GM12878 (cell line): ENCODE data around the gene ZNF416. TPM values are rescaled to one million over a fixed set of nuclear protein-coding genes. Genes with fewer than 3 reads are reported as not detected.

Experiments used
- ATAC-seq: fragments of 200-7000 bp; cut with Tn5 transposase; 3 replicates; pipeline ENCODE4 v1.9.1; 2020; ENCODE audit warnings: mild to moderate bottlenecking, moderate library complexity
- Bru-seq: library from RNA; stranded (reverse); fragments of 400-500 nt; gene quantifications from one replicate; lab custom pipeline; 2021; lab: Mats Ljungman, UMichigan
- BruChase-seq, 2 experiments: library from RNA; stranded (reverse); fragments of 400-500 nt; gene quantifications; one replicate each; lab custom pipeline; 2021; lab: Mats Ljungman, UMichigan
- BruUV-seq: library from RNA; stranded (reverse); fragments of 400-500 nt; replicated peaks from 2 replicates; lab custom pipeline; 2021; lab: Mats Ljungman, UMichigan
- CTCF ChIA-PET: fragments of 300-600 bp; sonication (Branson Sonifier 250); formaldehyde crosslinking; extraction: SDS; loops from one replicate; lab custom pipeline; 2021; ENCODE audit warnings: inconsistent platforms; lab: Yijun Ruan, JAX
- POLR2A ChIA-PET: fragments of 350-600 bp; formaldehyde crosslinking; extraction: SDS; loops from one replicate; lab custom pipeline; 2021; ENCODE audit warnings: inconsistent platforms; lab: Charles Lee
- RAD21 ChIA-PET: fragments of 300-600 bp; sonication (Branson Sonifier 250); formaldehyde crosslinking; loops from one replicate; lab custom pipeline; 2023; ENCODE audit warnings: antibody characterized with exemption; ENCODE audit not compliant: unreplicated experiment; lab: Charles Lee
- SMC1A ChIA-PET: fragments of 300-600 bp; sonication (Branson Sonifier 250); formaldehyde crosslinking; loops from one replicate; lab custom pipeline; 2023; ENCODE audit not compliant: unreplicated experiment, uncharacterized antibody; lab: Charles Lee
- DNase-seq: peaks from one replicate; pipeline ENCODE4 v3.0.0-alpha.2; 2011; ENCODE audit warnings: low read depth, low spot score
- FAIRE-seq: peaks from 3 replicates; lab custom pipeline; 2011; peaks lifted over from hg19 to GRCh38; lab: Jason Lieb, UNC
- H2AFZ ChIP-seq: 2 replicates; pipeline ENCODE4 v1.6.0; 2011; ENCODE audit warnings: low read depth, low read length, control low read depth; ENCODE audit not compliant: control insufficient read depth
- H3K27ac ChIP-seq: 2 replicates; pipeline ENCODE4 v1.5.1; 2011; ENCODE audit warnings: control low read depth; ENCODE audit not compliant: control insufficient read depth, insufficient read depth
- H3K27me3 ChIP-seq, 2 experiments: replicated peaks in 1 of 2; 2 replicates each; pipeline versions ENCODE4 v1.6.0 to v1.6.1; 2011; ENCODE audit warnings: low read length in 1 of 2; ENCODE audit not compliant: control insufficient read depth in 2 of 2, insufficient read depth in 2 of 2
- H3K36me3 ChIP-seq, 2 experiments: 2 replicates each; pipeline ENCODE4 v1.5.1; 2011; ENCODE audit warnings: low read length in 1 of 2; ENCODE audit not compliant: control insufficient read depth in 2 of 2, insufficient read depth in 2 of 2
- H3K4me1 ChIP-seq: 2 replicates; pipeline ENCODE4 v1.6.1; 2011; ENCODE audit warnings: mild to moderate bottlenecking, low read length, moderate library complexity, mixed read lengths; ENCODE audit not compliant: control insufficient read depth, insufficient read depth
- H3K4me2 ChIP-seq: 2 replicates; pipeline ENCODE4 v1.6.0; 2011; ENCODE audit warnings: control low read depth; ENCODE audit not compliant: control insufficient read depth, insufficient read depth
- H3K4me3 ChIP-seq: fragments of 200-600 bp; sonication (generic); 2 replicates; pipeline ENCODE4 v1.5.1; 2016
- H3K79me2 ChIP-seq: 2 replicates; pipeline ENCODE4 v1.6.0; 2011; ENCODE audit warnings: low read length; ENCODE audit not compliant: control insufficient read depth, insufficient read depth
- H3K9ac ChIP-seq: 2 replicates; pipeline ENCODE4 v1.8.0; 2011; ENCODE audit warnings: low read length, control low read depth, mixed read lengths; ENCODE audit not compliant: control insufficient read depth, insufficient read depth
- H3K9me3 ChIP-seq: replicated peaks from 3 replicates; pipeline ENCODE4 v1.5.1; 2011; ENCODE audit warnings: mild to moderate bottlenecking, low read length; ENCODE audit not compliant: control insufficient read depth, insufficient read depth
- H4K20me1 ChIP-seq: 2 replicates; pipeline ENCODE4 v1.6.0; 2011; ENCODE audit not compliant: control insufficient read depth, insufficient read depth
- DPF2 ChIP-seq: fragments of 450-650 bp; IDR thresholded peaks from 2 replicates; pipeline ENCODE4 v1.6.1; 2017; ENCODE audit warnings: mild to moderate bottlenecking
- GATAD2B ChIP-seq: fragments of 450-650 bp; conservative IDR thresholded peaks from 2 replicates; pipeline ENCODE4 v1.6.1; 2017; ENCODE audit warnings: low read depth, mild to moderate bottlenecking, moderate library complexity
- MEF2A ChIP-seq: IDR thresholded peaks from 2 replicates; pipeline ENCODE4 v1.6.1; 2011; ENCODE audit warnings: low read depth, mild to moderate bottlenecking, low read length, moderate library complexity; ENCODE audit not compliant: insufficient read depth
- MTA2 ChIP-seq: fragments of 450-650 bp; IDR thresholded peaks from 2 replicates; pipeline ENCODE4 v1.6.1; 2016; ENCODE audit warnings: low read depth, mild to moderate bottlenecking, moderate library complexity
- SRF ChIP-seq, 2 experiments: IDR thresholded peaks; 2 replicates each; pipeline ENCODE4 v1.6.1; 2011; ENCODE audit warnings: low read depth in 2 of 2, low read length in 2 of 2, mild to moderate bottlenecking in 1 of 2, moderate library complexity in 1 of 2
- STAT1 ChIP-seq: fragments of 450-650 bp; conservative IDR thresholded peaks from 2 replicates; pipeline ENCODE4 v1.6.1; 2014; ENCODE audit warnings: antibody characterized with exemption, mild to moderate bottlenecking
- WGBS: methylation state at CpG from one replicate; pipeline ENCODE4 v1.1.6; 2016; ENCODE audit warnings: low lambda C conversion rate; ENCODE audit not compliant: insufficient replicate concordance, insufficient coverage; ENCODE audit errors: missing lambda C conversion rate; 5-methylcytosine and 5-hydroxymethylcytosine counted together
- in situ Hi-C: fragments of 300-500 bp; cut with MboI; formaldehyde crosslinking; loops from 9 replicates; pipeline ENCODE4 v1.14.3; 2018; ENCODE audit warnings: mixed read lengths
- intact Hi-C: fragments of 100-400 bp; cut with micrococcal nuclease; formaldehyde crosslinking; loops from one replicate; pipeline ENCODE4 v1.14.2; 2022; ENCODE audit not compliant: unreplicated experiment
- long read RNA-seq, 2 experiments: library from polyadenylated mRNA; unstranded; transcript quantifications; one replicate each; pipeline ENCODE4 v2.0.0, GENCODE V29; 2019 to 2020
- polyA minus RNA-seq, 3 experiments: library from RNA; depleted of rRNA, polyadenylated mRNA; stranded (reverse); fragments of >200 nt; gene quantifications; 2 replicates each; pipeline ENCODE4 v1.2.3, GENCODE V29; 2011
- polyA plus RNA-seq, 11 experiments: library from polyadenylated mRNA; depleted of rRNA in 4 of 11; unstranded in 6 of 11; stranded (reverse) in 5 of 11; fragments of >200 nt; fragmentation: Nextera tagmentation in 4 of 11; fragmentation: Illumina TruSeq in 1 of 11; extraction: Ambion mirVana in 4 of 11; extraction: Trizol in 1 of 11; gene quantifications; 1 replicate in 1 of 11; 2 replicates in 10 of 11; pipeline versions ENCODE4 v1.2.1 to v1.2.3, GENCODE V29; 2011 to 2016; ENCODE audit warnings: inconsistent platforms in 2 of 11, missing spikeins in 2 of 11, low read depth in 1 of 11
- total RNA-seq, 4 experiments: library from RNA; depleted of rRNA in 3 of 4; stranded (reverse); fragments of >200 nt in 3 of 4; fragmentation: Illumina TruSeq in 1 of 4; extraction: Trizol in 1 of 4; gene quantifications; 2 replicates each; pipeline versions ENCODE4 v1.2.1 to v1.2.3, GENCODE V29; 2013 to 2021
- TF ChIP-seq, protein P1 (sequence below): fragments of 450-650 bp; IDR thresholded peaks from 2 replicates; pipeline ENCODE4 v1.6.1; 2018; ENCODE audit warnings: mild to moderate bottlenecking, low read depth, moderate library complexity; ENCODE audit not compliant: partially characterized antibody
- TF ChIP-seq, protein P2 (sequence below): fragments of 450-650 bp; IDR thresholded peaks from 2 replicates; pipeline ENCODE4 v1.6.1; 2016; ENCODE audit warnings: mild to moderate bottlenecking
- TF ChIP-seq, protein P3 (sequence below): fragments of 450-650 bp; IDR thresholded peaks from 2 replicates; pipeline ENCODE4 v1.6.1; 2017; ENCODE audit warnings: mild to moderate bottlenecking, low read depth, inconsistent platforms; ENCODE audit not compliant: poor library complexity, severe bottlenecking

ZNF416 gene
- 14.0 and 15.4 TPM in 2 replicates for total RNA-seq (2013; cell fraction: nucleolus; rRNA removed)
- total RNA-seq (2014; rRNA removed) = 5.2 and 5.4 TPM in 2 replicates
- total RNA-seq (2014; rRNA removed; fragmentation: Illumina TruSeq; extraction: Trizol) = 5.1 and 5.3 TPM in 2 replicates
- total RNA-seq (2021) = 5.3 TPM in 2 replicates
- 4.6 TPM for polyA plus RNA-seq (2011; ENCODE audit: low read depth)
- polyA plus RNA-seq (2011; rRNA removed) = 3.9 TPM in 2 replicates
- 3.1 and 3.5 TPM in 2 replicates for polyA plus RNA-seq (2011; cell fraction: cytosol; rRNA removed)
- 4.2 and 5.3 TPM in 2 replicates for polyA plus RNA-seq (2011; cell fraction: nucleus; rRNA removed)
- 2.8 and 3.4 TPM in 2 replicates for polyA plus RNA-seq (2012)
- 4.1 and 5.4 TPM in 2 replicates for polyA plus RNA-seq (2014; fragmentation: Illumina TruSeq; extraction: Trizol)
- polyA plus RNA-seq (2014; fragmentation: Nextera tagmentation; extraction: Ambion mirVana) = 1 to 10 TPM; 1.2 to 1.6 TPM
- polyA plus RNA-seq (2014; rRNA removed) = 3.2 and 3.9 TPM in 2 replicates
- polyA plus RNA-seq (2016; fragmentation: Nextera tagmentation; extraction: Ambion mirVana) = 1 to 10 TPM; 4.4 to 5.1 TPM
- polyA minus RNA-seq (2011; rRNA and poly(A)+ RNA removed) = 8.6 and 12.4 TPM in 2 replicates
- 1.7 and 2.8 TPM in 2 replicates for polyA minus RNA-seq (2011; cell fraction: cytosol; rRNA and poly(A)+ RNA removed)
- polyA minus RNA-seq (2011; cell fraction: nucleus; rRNA and poly(A)+ RNA removed) = 10.0 TPM in 2 replicates
- Bru-seq, nascent RNA = percentile 81 among the genes with signal in this experiment
- percentile 55 among the genes with signal in this experiment for BruChase-seq, experiment 1, labeled RNA remaining after a 6-hour chase
- percentile 65 among the genes with signal in this experiment for BruChase-seq, experiment 2, labeled RNA remaining after a 2-hour chase
- long read RNA-seq, experiment 1, transcript ZNF416-201 (4 exons, 2,561 nt) = major isoform, 5 of 6 reads
- long read RNA-seq, experiment 1, partial matches to known transcripts = 0 of 6 reads
- long read RNA-seq, experiment 1, other reads (novel, unspliced or antisense) = 1 of 6 reads
- long read RNA-seq, experiment 2, transcript ZNF416-201 (4 exons, 2,561 nt) = major isoform, 32 of 34 reads
- long read RNA-seq, experiment 2, partial matches to known transcripts = 1 of 34 reads
- long read RNA-seq, experiment 2, other reads (novel, unspliced or antisense) = 1 of 34 reads

DNA sequence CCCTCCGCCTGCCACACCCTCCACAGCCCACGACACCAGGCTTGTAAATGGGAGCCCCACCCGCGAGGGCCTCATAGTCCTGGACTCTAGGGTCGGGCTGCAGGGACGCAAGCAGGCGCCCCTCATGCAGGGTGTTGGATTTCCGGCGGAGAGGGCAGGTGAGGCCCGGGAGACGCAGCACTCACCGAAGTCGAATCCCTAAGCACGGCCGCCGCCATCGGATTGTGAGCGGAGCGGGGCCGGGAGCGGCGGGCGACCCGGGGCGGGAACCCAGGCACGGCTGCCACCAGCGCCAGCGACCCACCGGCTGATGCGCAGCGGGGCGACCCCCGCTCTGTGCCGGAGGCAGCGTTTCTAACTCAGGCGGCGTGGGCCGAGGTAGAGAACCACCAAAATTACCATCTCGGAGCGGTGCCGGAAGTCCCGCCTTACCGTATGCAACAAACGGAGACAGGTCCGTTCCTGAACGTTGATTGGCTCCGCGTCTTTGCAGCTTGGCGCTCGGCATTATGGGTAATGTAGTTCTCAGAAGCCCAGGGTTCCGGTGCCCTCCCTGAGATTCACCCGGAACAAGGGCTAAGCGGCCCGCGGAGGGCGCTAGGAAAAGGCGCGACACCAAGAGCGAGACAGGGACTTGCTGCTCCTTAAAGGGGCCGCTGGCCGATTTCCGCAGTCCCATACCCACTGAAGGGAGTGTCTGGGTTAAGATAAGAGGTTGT lies at the start of gene ZNF416:
Gene ZNF416, minus strand, starts transcription at position 425 of the 719 bp plus-strand sequence. Its CDS starts 207 bp downstream, at position 218.
- H3K4me3 ChIP-seq = peak within 1 kb of the TSS; percentile 90
- ATAC-seq (peak; percentile 98), DNase-seq (peak; percentile 97), FAIRE-seq (peak; percentile 100)
- H3K27ac ChIP-seq = peak within 1 kb of the TSS; percentile 65
- peak within 1 kb of the TSS; percentile 94 for H2AFZ ChIP-seq
- RAD21 ChIA-PET = interaction anchor here (0.7 kb wide), 1 partner anchor 169 kb away, joined by 3 read pairs; no protein-coding TSS in a partner anchor
- H3K27me3 ChIP-seq = no peaks in the 10 kb centered on the region
- peaks cover 6% of the 10 kb centered on the region for H3K79me2 ChIP-seq
- TSS peak; percentile 65 for BruUV-seq
- SMC1A ChIA-PET = interaction anchor here (1.0 kb wide), 1 partner anchor 120 kb away, joined by 3 read pairs; no protein-coding TSS in a partner anchor
- no peaks in the 10 kb centered on the region for H4K20me1 ChIP-seq
- in situ Hi-C loops (no loop called here), intact Hi-C loops (loop anchor here (1.0 to 2.0 kb wide), 3 partner anchors 36 to 172 kb away; partner anchors contain the start of genes ZNF134 and ZNF211)
- peaks cover 2 to 18% of the 10 kb centered on the region in 2 experiments for H3K36me3 ChIP-seq
- WGBS = 2% methylated on average over 56 of the region's 62 CpGs
- peak within 1 kb of the TSS; percentile 78 for H3K4me2 ChIP-seq
- peak within 1 kb of the TSS; percentile 55 for H3K9ac ChIP-seq
- POLR2A ChIA-PET = no interaction called here
- H3K9me3 ChIP-seq = peaks cover 50% of the 10 kb centered on the region
- H3K4me1 ChIP-seq = peaks cover 8% of the 10 kb centered on the region; the same call in 1 of the 2 replicates
- CTCF ChIA-PET = no interaction called here
- TF ChIP-seq STAT1 (no peak), MTA2 (no peak), GATAD2B (peak; percentile 51; the same call in 1 of the 2 replicates), SRF (IDR thresholded peaks at IDR 0.05; ENCODE audit: low read depth in 2 of 2, low read length in 2 of 2) (0 out of 4 replicates have a peak, but pooled peaks of 1 of the 2 experiments have one; percentile 10), MEF2A (no peak), DPF2 (0 out of 2 replicates have a peak, but pooled peaks have one; percentile 50)
- TF ChIP-seq, protein P1, sequence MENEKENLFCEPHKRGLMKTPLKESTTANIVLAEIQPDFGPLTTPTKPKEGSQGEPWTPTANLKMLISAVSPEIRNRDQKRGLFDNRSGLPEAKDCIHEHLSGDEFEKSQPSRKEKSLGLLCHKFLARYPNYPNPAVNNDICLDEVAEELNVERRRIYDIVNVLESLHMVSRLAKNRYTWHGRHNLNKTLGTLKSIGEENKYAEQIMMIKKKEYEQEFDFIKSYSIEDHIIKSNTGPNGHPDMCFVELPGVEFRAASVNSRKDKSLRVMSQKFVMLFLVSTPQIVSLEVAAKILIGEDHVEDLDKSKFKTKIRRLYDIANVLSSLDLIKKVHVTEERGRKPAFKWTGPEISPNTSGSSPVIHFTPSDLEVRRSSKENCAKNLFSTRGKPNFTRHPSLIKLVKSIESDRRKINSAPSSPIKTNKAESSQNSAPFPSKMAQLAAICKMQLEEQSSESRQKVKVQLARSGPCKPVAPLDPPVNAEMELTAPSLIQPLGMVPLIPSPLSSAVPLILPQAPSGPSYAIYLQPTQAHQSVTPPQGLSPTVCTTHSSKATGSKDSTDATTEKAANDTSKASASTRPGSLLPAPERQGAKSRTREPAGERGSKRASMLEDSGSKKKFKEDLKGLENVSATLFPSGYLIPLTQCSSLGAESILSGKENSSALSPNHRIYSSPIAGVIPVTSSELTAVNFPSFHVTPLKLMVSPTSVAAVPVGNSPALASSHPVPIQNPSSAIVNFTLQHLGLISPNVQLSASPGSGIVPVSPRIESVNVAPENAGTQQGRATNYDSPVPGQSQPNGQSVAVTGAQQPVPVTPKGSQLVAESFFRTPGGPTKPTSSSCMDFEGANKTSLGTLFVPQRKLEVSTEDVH = no peak
- TF ChIP-seq, protein P2, sequence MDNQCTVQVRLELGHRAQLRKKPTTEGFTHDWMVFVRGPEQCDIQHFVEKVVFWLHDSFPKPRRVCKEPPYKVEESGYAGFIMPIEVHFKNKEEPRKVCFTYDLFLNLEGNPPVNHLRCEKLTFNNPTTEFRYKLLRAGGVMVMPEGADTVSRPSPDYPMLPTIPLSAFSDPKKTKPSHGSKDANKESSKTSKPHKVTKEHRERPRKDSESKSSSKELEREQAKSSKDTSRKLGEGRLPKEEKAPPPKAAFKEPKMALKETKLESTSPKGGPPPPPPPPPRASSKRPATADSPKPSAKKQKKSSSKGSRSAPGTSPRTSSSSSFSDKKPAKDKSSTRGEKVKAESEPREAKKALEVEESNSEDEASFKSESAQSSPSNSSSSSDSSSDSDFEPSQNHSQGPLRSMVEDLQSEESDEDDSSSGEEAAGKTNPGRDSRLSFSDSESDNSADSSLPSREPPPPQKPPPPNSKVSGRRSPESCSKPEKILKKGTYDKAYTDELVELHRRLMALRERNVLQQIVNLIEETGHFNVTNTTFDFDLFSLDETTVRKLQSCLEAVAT = no peak
- TF ChIP-seq, protein P3, sequence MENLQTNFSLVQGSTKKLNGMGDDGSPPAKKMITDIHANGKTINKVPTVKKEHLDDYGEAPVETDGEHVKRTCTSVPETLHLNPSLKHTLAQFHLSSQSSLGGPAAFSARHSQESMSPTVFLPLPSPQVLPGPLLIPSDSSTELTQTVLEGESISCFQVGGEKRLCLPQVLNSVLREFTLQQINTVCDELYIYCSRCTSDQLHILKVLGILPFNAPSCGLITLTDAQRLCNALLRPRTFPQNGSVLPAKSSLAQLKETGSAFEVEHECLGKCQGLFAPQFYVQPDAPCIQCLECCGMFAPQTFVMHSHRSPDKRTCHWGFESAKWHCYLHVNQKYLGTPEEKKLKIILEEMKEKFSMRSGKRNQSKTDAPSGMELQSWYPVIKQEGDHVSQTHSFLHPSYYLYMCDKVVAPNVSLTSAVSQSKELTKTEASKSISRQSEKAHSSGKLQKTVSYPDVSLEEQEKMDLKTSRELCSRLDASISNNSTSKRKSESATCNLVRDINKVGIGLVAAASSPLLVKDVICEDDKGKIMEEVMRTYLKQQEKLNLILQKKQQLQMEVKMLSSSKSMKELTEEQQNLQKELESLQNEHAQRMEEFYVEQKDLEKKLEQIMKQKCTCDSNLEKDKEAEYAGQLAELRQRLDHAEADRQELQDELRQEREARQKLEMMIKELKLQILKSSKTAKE = no peak
